Stomach (tissue), 9 donors: ENCODE measurements around the gene XPOT. TPM values are rescaled to one million over a fixed set of nuclear protein-coding genes. Genes with fewer than 3 reads are reported as not detected.

Experiments used
- DNase-seq, 2 donors: peaks; one replicate each; pipeline versions ENCODE4 v3.0.0 to v3.0.0-alpha.2; 2013 to 2019
- H3K27ac ChIP-seq, 5 donors: fragments of 200-600 bp in 4 of 5; sonication (generic) in 4 of 5; one replicate each; pipeline ENCODE4 v1.5.1; 2013 to 2019; ENCODE audit warnings: mild to moderate bottlenecking in 1 of 5, moderate library complexity in 1 of 5
- H3K27me3 ChIP-seq, 3 donors: fragments of 200-600 bp; sonication (generic); one replicate each; pipeline ENCODE4 v1.5.1; 2017 to 2019; ENCODE audit warnings: mixed run types in 1 of 3
- H3K36me3 ChIP-seq, 4 donors: fragments of 200-600 bp; sonication (generic); 1 replicate in 3 of 4; 2 replicates in 1 of 4; pipeline ENCODE4 v1.5.1; 2016 to 2019
- H3K4me1 ChIP-seq, 4 donors: fragments of 200-600 bp; sonication (generic); one replicate each; pipeline ENCODE4 v1.5.1; 2016 to 2019
- H3K4me3 ChIP-seq, 4 donors: fragments of 200-600 bp; sonication (generic) in 3 of 4; one replicate each; pipeline ENCODE4 v1.5.1; 2016 to 2019; ENCODE audit warnings: mild to moderate bottlenecking in 1 of 4
- H3K9me3 ChIP-seq, 4 donors: fragments of 200-600 bp; sonication (generic); one replicate each; pipeline ENCODE4 v1.5.1; 2016 to 2019
- EP300 ChIP-seq: sonication (generic); formaldehyde crosslinking; IDR thresholded peaks from one replicate; pipeline ENCODE4 v1.6.1; 2017; ENCODE audit warnings: antibody characterized with exemption
- POLR2A ChIP-seq, 4 donors: fragments of 450-650 bp; IDR thresholded peaks; one replicate each; pipeline ENCODE4 v1.6.1; 2016; ENCODE audit warnings: antibody characterized with exemption in 4 of 4, control low read depth in 2 of 4, mild to moderate bottlenecking in 1 of 4, moderate library complexity in 1 of 4
- POLR2AphosphoS5 ChIP-seq, 3 donors: sonication (generic); formaldehyde crosslinking; IDR thresholded peaks; one replicate each; pipeline ENCODE4 v1.6.1; 2016; ENCODE audit warnings: antibody characterized with exemption in 3 of 3
- WGBS, 5 donors: extraction: QIAGEN DNeasy Blood & Tissue Kit in 3 of 5; methylation state at CpG; one replicate each; pipeline versions ENCODE4 v1.1.5 to v1.1.7; 2013 to 2018; 5-methylcytosine and 5-hydroxymethylcytosine counted together
- intact Hi-C: fragments of 100-400 bp; cut with DNase I; formaldehyde crosslinking; loops from one replicate; pipeline ENCODE4 v1.15.1; 2023; ENCODE audit warnings: low total_unique reads
- polyA plus RNA-seq, 3 donors: library from polyadenylated mRNA; stranded (reverse); fragments of 200-250 nt; gene quantifications; one replicate each; pipeline ENCODE4 v1.2.3, GENCODE V29; 2013
- total RNA-seq, 5 donors: library from RNA; depleted of rRNA; stranded (reverse); fragments of >200 nt; gene quantifications; one replicate each; pipeline versions ENCODE4 v1.1.0 to v1.2.3, GENCODE V29; 2014 to 2016
- TF ChIP-seq, protein P1 (sequence below), 7 experiments: fragments of 450-650 bp in 4 of 7; fragments of 200-600 bp in 3 of 7; sonication (generic) in 3 of 7; IDR thresholded peaks; one replicate each; pipeline ENCODE4 v1.5.1; 2016 to 2019; ENCODE audit warnings: antibody characterized with exemption in 7 of 7, control low read depth in 2 of 7, mild to moderate bottlenecking in 1 of 7
- donor health status: healthy with polysubstance abuse.
- donor health status: Bipolar disorder and iron deficiency.
- donor health status: healthy.

XPOT gene
- total and polyA plus RNA-seq, 8 donors = 12.8 to 109 (median 23.3) TPM

DNA sequence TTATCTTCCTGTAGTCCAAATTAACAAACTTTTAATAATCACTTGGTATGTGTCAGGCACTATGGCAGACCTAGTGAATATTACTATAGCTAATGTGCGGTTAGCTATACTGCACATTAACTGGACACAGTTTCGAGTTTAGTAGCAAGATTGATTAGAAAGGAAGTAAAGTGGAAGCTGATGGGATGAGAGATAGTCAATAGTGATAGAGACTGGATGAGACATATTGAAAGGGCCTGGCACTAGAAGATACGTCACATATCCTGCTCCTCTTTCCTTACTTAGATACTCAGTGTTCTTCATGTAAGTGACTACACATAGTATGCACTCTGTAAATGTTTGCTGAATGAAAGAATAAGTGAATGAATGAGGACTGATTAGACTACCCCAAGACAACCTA is 53.3 kb downstream of the XPOT start:
- Histone ChIP-seq H3K4me1 (peaks cover 15 to 63% (median 36%) of the 10 kb centered on the region in 4 donors), H3K36me3 (peaks cover 0 to 39% (median 26%) of the 10 kb centered on the region in 4 donors), H3K27ac (no peak overlapping the region), H3K9me3 (no peaks in the 10 kb centered on the region), H3K4me3 (no peak overlapping the region), H3K27me3 (no peaks in the 10 kb centered on the region)
- 75 to 94% (median 84%) methylated on average over 3 of the region's 3 CpGs for WGBS, 5 donors
- TF ChIP-seq, protein P1, sequence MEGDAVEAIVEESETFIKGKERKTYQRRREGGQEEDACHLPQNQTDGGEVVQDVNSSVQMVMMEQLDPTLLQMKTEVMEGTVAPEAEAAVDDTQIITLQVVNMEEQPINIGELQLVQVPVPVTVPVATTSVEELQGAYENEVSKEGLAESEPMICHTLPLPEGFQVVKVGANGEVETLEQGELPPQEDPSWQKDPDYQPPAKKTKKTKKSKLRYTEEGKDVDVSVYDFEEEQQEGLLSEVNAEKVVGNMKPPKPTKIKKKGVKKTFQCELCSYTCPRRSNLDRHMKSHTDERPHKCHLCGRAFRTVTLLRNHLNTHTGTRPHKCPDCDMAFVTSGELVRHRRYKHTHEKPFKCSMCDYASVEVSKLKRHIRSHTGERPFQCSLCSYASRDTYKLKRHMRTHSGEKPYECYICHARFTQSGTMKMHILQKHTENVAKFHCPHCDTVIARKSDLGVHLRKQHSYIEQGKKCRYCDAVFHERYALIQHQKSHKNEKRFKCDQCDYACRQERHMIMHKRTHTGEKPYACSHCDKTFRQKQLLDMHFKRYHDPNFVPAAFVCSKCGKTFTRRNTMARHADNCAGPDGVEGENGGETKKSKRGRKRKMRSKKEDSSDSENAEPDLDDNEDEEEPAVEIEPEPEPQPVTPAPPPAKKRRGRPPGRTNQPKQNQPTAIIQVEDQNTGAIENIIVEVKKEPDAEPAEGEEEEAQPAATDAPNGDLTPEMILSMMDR (IDR thresholded peaks at IDR 0.05) = no peak
- TF ChIP-seq EP300 (no peak), POLR2A (IDR thresholded peaks at IDR 0.05) (no peak), POLR2AphosphoS5 (IDR thresholded peaks at IDR 0.05) (no peak)
- intact Hi-C loops = no loop called here
- no peak for DNase-seq

DNA sequence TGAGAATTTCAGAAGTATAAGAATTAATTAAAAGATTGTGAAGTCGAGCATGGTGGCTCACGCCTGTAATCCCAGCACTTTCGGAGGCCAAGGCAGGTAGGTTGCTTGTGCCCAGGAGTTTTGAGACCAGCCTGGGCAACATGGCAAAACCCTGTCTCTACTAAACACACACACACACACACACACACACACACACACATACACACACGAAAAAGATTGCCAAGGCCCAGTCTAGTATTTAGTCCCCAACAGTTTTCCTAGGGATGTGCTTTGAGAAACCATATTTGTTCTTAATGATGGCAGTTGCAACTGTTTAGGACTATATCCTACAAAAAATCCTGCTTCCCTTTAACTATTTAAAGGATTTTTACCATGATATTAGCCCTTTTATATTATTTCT is 53.7 kb downstream of the XPOT start:
- Histone ChIP-seq H3K36me3 (peaks cover 0 to 42% (median 29%) of the 10 kb centered on the region in 4 donors), H3K4me1 (peaks cover 15 to 62% (median 35%) of the 10 kb centered on the region in 4 donors), H3K4me3 (no peak overlapping the region), H3K27me3 (no peaks in the 10 kb centered on the region), H3K27ac (no peak overlapping the region), H3K9me3 (no peaks in the 10 kb centered on the region)
- no peak for TF ChIP-seq EP300
- no peak for TF ChIP-seq POLR2A (IDR thresholded peaks at IDR 0.05)
- TF ChIP-seq, protein P1 (IDR thresholded peaks at IDR 0.05) = no peak
- TF ChIP-seq POLR2AphosphoS5 (IDR thresholded peaks at IDR 0.05) = no peak
- intact Hi-C loops = no loop called here
- WGBS, 5 donors = 73 to 83% (median 79%) methylated on average over 4 of the region's 4 CpGs
- DNase-seq = no peak

DNA sequence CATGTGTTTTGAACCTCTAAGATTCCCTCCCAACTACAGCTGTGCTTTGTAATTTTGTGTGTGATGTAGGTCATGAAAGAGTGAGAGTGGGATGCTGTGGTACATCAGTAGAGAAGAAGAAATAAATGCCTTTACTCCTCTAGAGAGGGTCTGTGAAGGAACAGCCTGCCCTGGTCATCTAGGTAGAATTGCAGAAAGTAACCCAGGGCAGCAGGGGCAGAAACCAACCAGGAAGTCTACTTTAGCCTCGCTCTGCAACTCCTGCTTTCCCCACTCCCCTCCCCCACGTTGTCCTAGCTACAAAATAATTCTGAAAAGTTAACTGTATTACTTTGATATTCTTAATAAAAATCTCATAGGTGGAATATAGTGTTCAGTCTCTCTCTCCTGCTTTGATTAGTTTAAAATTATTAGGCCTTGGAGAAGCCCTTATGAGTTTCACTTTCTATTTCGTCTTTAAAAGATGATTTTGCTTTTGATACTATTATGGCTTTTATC is 55.3 kb downstream of the XPOT start:
- 4 to 22% (median 11%) methylated on average over 3 of the region's 3 CpGs for WGBS, 5 donors
- TF ChIP-seq POLR2A (IDR thresholded peaks at IDR 0.05) (no peak), EP300 (no peak), POLR2AphosphoS5 (IDR thresholded peaks at IDR 0.05) (no peak)
- TF ChIP-seq, protein P1 (IDR thresholded peaks at IDR 0.05) = no peak
- peak in 1 of 2 donors; percentile 36 for DNase-seq
- Histone ChIP-seq H3K9me3 (no peaks in the 10 kb centered on the region), H3K4me3 (peak overlapping the region; percentile 6 to 35 (median 26)), H3K27me3 (no peaks in the 10 kb centered on the region), H3K4me1 (peaks cover 11 to 48% (median 23%) of the 10 kb centered on the region in 4 donors), H3K27ac (peak overlapping the region; percentile 36 to 79 (median 61)), H3K36me3 (peaks cover 1 to 57% (median 42%) of the 10 kb centered on the region in 4 donors)
- intact Hi-C loops = no loop called here

DNA sequence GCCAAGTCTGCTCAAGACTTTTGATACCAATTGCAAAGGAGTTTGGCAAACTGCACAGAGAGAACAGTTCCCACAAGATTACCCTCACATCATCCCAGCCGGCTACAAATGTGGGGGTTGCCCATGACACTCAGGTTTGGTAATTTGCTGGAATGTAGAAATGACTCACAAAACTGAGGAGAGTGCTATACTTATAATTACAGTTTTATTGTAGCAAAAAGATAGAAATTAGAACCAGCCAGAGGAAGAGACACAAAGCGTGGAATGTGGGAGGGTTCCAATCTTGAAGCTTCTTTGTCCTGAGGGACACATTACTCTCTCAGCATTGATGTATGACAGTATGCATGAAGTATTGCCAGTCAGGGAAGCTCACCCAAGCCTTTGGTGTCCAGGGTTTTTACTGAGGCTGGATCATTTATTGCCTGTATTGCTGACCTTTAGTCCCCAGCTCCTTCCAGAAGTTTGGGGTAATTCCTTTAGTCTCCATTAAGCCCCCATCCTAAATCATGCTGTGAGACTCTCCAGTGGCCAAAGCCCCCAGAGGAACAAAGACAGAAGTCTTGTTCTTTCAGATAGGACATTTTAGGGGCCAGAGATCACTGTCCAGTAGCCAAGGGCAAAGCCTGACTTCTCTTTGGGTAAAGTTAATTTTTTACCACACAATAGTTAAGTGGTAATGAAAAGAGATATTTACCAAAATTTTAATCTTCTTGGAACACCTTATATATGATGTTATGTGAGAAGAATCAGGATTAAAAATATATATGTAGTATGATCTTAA is 57.6 kb downstream of the XPOT start:
- peaks cover 6 to 32% (median 19%) of the 10 kb centered on the region in 4 donors for H3K4me1 ChIP-seq
- peaks cover 11 to 73% (median 62%) of the 10 kb centered on the region in 4 donors for H3K36me3 ChIP-seq
- no peak overlapping the region for H3K27ac ChIP-seq
- no peaks in the 10 kb centered on the region for H3K27me3 ChIP-seq
- TF ChIP-seq, protein P1 (IDR thresholded peaks at IDR 0.05) = no peak
- no peak for TF ChIP-seq POLR2AphosphoS5 (IDR thresholded peaks at IDR 0.05)
- TF ChIP-seq EP300 = no peak
- H3K9me3 ChIP-seq = no peaks in the 10 kb centered on the region
- 82 to 95% (median 88%) methylated on average over 2 of the region's 2 CpGs for WGBS, 5 donors
- intact Hi-C loops = no loop called here
- no peak overlapping the region for H3K4me3 ChIP-seq
- DNase-seq = no peak
